HG03342 (cell line): Measurements from ENCODE around the gene NCKIPSD.
"Not testable (repeated sequence)": the region's sequence is repeated elsewhere in the genome, so short reads cannot be mapped to it uniquely, and the experiment has no call there.

Experiments
- ATAC-seq: cut with Tn5 transposase; IDR thresholded peaks from one replicate; pipeline ENCODE4 v1.9.1; 2021; ENCODE audit warnings: mild to moderate bottlenecking, moderate library complexity; ENCODE audit not compliant: unreplicated experiment

The NCKIPSD gene

DNA sequence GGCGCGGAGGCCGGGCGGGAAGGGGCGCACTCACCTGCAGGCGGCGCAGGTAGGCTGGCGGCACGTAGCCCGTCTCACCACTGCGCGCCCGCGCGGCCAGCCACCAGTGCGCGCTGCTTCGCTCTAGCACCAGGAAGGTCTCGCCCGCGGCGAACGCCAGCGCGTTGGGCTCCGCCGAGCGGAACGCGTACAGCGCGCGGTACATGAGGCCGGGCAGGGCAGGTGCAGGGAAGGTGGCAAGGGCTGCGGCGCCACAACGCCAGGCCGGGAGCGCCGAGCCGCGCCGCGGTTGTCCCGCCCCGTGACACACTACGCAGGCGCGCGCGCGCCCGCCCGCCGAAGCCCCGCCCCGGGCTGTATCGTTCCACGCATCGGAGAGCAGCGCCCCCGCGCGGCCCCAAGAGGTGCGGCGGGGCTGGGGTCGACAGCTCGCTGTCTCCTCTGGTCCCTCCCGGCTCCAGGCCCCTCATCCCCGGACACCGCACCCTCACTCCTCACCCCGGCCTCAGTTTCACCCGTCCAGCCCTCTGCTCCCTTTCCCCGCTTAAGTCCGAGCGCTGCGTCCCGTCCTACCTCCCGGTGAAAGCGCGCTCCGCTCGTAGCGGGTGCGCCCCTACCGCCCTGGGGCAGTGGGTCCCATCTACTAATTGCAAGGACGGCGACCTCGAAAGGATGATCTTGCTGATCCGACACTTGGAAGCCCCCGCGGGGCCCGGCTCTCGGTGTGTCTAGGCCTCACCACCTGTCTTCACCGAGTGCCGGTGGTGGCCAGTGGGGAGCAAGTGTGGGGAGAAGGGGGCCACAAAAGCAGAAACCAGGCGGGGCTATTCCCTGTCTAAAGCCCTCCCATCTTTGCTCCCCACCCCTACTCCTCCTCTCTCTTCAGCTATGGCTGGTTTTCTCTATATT is at the start of gene NCKIPSD:
NCKIPSD (minus strand) TSS at position 313 of the 909 bp plus-strand sequence; CDS start at position 205, 108 bp downstream.
- peak; percentile 77 for ATAC-seq

DNA sequence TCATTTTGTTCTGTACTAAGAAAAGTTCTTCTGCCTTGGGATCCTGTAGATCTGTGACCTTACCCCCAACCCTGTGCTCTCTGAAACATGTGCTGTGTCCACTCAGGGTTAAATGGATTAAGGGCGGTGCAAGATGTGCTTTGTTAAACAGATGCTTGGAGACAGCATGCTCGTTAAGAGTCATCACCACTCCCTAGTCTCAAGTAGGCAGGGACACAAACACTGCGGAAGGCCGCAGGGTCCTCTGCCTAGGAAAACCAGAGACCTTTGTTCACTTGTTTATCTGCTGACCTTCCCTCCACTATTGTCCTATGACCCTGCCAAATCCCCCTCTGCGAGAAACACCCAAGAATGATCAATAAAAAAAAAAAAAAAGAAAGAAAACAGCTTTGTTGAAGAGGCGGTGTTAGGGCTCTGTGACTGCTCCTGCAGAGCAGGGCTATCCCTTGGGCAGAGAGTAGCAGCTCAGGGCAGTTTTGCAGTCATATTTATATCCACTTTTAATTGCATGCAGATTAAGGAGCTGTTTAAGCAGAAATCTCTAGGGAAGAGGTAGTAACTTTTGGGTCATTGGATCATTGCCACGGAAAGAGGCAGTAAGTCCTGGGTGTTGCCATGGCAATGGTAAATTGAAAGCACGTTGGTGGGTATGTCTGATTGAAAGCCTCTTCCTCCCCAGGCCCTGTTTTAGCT is 49.5 kb upstream of the NCKIPSD start:
- ATAC-seq, result not testable (repeated sequence)

DNA sequence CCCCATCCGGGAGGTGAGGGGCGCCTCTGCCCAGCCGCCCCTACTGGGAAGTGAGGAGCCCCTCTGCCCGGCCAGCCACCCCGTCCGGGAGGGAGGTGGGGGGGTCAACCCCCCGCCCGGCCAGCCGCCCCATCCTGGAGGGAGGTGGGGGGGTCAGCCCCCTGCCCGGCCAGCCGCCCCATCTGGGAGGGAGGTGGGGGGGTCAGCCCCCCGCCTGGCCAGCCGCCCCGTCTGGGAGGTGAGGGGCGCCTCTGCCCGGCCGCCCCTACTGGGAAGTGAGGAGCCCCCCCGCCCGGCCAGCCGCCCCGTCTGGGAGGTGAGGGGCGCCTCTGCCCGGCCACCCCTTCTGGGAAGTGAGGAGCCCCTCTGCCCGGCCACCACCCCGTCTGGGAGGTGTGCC is 48.8 kb upstream of the NCKIPSD start:
- ATAC-seq, result not testable (repeated sequence)

DNA sequence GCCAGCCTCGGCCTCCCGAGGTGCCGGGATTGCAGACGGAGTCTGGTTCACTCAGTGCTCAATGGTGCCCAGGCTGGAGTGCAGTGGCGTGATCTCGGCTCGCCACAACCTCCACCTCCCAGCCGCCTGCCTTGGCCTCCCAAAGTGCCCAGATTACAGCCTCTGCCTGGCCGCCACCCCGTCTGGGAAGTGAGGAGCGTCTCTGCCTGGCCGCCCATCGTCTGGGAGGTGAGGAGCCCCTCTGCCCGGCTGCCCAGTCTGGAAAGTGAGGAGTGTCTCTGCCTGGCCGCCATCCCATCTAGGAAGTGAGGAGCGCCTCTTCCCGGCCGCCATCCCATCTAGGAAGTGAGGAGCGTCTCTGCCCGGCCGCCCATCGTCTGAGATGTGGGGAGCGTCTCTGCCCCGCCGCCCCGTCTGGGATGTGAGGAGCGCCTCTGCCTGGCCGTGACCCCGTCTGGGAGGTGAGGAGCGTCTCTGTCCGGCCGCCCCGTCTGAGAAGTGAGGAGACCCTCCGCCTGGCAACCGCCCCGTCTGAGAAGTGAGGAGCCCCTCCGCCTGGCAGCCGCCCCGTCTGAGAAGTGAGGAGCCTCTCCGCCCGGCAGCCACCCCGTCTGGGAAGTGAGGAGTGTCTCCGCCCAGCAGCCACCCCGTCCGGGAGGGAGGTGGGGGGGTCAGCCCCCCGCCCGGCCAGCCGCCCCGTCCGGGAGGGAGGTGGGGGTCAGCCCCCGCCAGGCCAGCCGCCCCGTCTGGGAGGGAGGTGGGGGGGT is 48.2 kb upstream of the NCKIPSD start:
- ATAC-seq, result not testable (repeated sequence)

DNA sequence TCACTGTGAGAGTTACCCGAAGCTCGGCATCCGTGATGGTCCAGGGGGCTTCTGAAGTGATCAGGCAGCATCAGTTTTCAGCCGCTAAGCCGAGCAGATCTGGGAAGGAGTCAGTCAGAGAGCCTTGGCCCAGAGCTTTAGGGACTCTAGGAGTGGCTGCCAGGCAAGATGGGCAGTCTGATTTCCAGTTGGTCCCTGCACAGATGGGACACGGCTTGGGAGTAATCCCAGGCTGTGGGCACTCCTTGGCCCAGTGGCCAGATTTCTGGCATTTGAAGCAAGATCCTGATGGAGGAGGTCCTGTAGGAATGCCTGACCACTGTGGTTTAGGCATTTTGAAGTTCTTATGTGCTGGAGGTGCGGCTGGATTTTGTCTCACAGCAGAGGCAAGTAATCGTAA is 41.8 kb upstream of the NCKIPSD start:
- no peak for ATAC-seq

DNA sequence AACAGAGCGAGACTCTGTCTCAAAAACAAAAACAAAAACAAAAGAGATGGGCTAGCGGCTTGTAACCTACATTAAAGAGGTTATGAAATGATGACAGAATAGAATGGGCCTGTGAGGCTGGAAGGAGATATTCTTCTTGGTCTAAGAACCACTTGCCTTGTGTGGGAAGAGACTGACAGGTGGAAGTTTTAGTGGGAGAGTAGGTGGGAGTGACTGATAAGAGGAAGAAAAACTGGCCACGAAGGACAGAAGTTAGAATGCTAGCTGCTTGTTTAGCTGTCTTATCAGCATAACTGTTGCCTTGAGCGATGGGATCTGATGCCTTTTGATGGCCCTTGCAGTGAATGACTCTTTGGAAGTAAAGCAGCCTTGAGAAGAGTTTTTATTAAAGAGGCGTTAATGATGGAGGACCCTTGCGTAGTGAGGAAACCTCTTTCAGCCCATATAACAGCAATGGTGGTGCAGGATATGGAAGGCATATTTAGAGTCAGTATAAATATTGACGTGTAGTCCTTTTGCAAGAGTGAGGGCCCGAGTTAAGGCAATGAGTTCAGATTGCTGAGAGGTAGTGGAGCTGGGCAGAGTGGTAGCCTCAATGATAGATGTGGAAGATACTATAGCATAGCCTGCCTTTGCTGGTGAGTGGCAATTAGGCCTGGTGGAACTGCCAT is 39.6 kb upstream of the NCKIPSD start:
- ATAC-seq, result not testable (repeated sequence)

DNA sequence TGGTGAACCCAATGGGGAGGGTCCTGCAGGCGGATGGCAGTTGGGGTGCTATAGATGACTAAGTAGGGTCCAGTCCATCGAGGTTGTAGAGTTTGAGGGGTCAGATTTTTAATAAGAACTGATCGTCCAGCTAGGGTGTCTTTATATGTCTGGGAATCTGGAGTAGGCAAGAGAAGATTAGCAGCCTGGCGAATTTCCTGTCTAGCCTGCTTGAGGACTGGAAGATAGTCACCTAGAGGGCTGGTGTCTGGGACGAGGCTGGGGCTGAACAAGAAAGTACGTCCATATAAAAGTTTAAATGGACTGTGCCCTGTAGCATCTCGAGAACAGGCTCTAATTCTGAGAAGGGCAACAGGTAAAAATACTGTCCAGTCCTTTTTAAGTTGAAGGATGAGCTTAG is 38.0 kb upstream of the NCKIPSD start:
- no peak for ATAC-seq

DNA sequence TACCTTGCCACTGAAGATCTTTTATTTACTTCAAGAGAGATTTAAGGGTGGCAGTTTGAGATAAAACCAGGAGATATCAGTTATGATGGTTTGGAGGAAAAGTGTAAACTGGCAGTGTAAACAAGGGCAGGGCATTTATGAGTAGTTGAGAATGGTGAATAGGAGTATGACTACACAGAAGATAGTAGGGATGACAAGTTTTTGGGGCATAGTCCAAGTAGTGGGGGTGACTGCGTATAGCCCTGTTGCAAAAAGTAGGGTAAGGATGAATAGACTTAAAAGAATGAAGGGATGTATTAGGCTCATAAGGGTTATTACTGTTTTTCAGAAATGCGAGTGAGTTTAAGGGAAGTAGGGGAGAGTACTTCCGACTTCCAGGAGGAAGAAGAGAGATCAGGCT is 37.6 kb upstream of the NCKIPSD start:
- ATAC-seq, result not testable (repeated sequence)

DNA sequence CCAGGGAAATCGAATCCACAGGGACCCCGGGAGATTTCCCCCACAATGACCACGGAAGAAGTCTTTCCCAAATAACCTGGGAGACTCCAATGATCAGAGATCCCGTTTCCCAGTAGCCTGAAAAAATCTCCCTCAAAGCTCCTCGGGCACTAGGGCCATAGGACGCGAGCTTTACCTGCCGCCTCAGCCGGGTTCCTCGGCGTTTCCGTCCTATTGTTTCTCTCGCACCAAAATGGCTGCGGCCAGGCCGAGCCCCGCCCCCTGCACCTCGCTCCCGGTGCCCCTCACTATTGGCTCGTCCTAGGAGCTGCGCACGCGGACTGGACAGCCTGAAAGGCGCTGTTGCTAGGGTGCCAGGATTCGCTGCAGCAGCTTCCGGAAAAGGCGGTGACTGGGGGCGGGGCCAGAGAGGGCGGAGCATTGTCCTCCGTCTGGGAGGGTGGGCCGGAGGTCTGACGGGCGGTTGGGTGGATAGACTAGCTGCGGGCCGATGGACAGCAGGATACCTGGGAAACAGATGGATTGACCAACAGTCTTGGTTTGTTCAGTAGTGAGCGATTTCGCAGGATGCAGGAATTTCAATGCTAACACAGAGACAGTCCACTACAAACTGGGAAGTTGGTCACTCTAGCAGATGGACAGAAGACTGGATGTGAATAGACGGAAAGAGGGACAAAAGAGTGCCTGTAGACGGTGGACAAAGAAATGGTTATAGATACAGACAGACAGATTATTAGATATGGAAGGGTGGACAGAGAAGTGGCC is 31.4 kb upstream of the NCKIPSD start, which contains the start of gene IP6K2:
IP6K2 (minus strand) TSS at position 240 of the 765 bp plus-strand sequence. CDS start 21,930 bp downstream, outside the sequence.
- ATAC-seq, result peak; percentile 97

DNA sequence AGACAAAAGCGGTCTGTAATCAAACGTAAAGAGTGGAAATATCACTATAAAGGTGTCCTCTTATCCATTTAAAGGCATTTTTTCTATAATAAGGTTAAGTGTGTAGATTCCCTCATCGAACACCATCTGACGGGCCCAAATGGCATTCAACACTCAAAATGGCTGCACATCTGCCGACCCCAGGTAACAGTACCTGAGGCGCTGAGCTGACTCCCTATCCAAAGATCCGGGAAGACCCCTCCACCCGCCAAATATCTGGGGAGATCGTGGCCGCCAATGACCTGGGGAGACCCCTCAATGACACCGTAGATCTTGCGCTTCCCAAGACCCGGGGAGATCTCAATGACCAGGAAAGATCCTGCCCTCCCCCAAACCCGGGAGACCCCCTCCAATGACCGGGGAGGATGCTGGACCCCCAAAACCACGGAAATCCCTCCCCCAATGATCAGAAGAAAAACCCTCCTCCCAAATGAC is 30.8 kb upstream of the NCKIPSD start:
- ATAC-seq, result no peak

DNA sequence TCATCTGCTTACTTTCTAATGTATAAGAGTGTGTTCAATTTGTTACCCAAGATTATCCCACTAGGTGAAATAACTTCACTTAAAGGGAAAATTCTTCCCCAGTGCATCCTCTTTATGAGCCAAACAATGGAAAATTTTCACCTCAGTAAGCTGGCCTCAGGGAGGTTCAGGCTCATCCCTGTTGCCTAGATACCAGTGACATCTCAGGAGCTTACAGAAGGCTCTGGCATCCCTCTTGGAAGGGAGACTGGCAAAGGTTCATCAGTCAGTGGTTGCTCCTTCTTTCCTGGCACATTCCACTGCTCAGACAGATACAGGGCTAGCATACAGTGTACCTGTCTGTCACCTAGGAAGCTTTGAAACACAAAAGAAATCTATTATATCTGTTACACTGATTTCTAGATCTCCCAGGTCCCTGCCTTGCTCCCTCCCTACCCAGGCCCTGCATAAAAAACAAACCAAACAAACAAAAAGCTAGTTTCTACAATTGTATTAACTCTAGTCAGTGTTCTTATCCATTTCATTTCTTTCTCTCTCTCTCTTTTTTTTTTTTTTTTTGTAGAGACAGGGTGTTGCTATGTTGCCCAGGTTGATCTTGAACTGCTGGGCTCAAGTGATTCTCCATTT is 29.6 kb upstream of the NCKIPSD start:
- no peak for ATAC-seq

DNA sequence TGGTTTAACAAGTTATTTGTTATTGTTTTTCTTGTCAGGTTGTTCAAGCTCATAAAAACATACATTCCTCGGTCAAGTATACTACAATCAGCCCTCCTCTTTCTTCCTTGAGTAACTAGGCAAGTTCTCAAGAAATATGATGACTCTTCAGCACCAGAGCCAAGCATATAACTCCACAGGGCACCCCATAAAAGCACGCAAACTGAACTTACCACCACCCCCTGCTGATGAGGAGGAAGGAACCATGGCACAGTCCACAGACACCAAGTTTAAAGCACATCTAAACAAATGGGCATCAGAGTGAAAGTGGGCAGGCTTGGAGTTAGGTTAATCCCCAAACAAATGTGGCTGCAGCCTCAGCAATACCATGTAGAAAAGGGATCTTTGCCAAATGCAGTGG is 26.0 kb upstream of the NCKIPSD start:
- no peak for ATAC-seq

DNA sequence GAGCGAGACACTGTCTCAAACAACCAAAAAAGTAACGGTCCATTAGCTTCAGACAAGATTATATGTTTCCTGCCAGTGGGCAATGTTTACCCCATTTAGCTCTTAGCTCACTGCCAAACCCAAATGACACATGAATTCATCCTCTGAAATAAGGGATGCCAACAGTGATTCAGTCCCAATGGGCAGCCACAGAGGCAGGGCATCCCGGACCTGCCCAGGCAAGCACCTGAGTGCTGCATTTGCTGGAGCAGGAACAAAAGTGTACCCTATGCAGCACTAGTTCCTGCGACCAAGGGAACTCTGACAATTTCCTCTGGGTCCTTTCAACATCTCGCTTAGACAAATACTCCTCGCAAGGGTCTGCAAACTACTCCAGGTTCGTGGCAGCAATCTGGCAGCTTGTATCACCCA is 23.3 kb upstream of the NCKIPSD start:
- no peak for ATAC-seq

DNA sequence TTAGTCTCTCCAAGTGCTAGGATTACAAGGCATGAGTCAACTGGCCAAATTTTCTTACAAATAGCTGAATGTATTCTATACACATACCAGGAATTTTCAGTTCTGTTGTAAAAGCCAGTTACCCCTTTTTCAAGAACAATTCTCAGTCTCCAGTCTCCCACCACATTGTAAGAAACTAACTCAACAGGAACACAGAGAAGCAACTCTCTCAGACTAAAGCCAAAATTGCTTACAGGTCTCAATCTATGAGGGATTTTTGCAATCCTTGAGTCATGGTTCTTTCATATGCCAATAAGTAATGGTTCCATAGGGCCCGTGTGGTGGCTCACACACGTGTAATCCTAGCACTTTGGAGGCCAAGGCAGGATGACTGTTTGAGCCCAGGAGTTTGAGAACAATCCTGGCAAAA is 22.8 kb upstream of the NCKIPSD start:
- no peak for ATAC-seq

DNA sequence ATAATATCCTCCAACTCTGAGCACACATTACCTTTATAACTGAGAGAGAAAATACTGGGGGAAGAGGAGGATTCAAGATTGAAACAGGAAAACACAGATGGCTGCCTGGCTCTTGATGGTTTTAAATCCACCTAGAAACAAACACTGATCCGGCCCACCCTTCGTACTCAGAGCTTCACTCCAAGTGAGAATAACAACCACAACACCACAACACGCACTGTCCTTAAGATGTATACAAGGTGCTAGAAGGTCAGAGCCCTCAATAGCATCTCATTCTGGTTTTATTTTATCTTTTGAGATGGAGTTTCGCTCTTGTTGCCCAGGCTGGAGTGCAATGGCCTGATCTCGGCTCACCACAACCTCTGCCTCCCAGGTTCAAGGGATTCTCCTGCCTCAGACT is 21.4 kb upstream of the NCKIPSD start:
- ATAC-seq, result no peak

DNA sequence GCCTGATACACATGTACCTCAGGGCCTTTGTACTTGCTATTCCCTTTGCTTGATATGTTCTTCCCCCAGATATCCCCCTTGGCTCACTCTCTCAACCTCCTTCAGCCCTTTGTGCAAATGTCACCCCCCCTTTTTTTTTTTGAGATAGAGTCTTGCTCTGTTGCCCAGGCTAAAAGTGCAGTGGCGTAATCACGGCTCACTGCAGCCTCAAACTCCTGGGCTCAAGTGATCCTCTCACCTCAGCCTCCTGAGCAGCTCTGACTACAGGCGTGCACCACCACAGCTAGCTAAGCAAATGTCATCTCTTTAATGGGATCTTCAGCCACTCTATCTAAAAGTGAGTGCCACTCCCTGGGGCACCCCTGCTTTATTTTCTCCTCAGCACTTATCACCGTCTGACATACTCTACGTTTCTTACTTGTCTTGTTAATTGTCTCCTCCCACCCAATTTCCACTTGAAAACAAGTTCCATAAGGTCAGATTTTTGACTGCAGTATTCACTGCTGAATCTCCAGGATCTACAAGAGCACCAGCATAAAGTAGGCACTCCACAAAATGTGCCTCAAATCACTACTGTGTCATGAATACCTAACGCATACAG is 16.7 kb upstream of the NCKIPSD start:
- ATAC-seq, result no peak

DNA sequence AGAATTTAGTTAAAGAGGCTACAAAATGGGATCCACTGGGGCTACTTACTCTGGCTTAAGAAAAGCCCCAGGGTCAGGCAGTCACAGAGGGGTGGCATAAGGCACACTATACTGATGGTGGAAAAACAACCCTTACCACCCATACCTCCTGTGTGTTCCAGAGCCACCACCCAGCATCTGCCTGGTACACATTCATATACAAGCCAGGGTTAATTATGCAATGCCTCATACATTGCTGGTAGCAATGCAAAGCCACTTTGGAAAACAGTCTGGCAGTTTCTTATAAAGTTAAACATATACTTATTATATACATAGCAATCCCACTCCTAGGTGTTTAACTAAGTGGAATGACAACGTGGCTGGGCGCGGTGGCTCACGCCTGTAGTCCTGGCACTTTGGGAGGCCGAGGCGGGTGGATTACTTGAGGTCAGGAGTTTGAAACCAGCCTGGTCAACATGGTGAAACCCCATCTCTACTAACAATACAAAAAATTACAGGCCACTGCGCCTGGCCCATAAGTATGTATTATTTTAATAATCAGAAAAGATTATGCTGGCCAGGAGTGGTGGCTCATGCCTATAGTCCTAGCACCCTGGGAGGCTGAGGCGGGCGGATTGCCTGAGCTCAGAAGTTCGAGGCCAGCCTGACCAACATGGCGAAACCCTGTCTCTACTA is 15.2 kb upstream of the NCKIPSD start:
- no peak for ATAC-seq

DNA sequence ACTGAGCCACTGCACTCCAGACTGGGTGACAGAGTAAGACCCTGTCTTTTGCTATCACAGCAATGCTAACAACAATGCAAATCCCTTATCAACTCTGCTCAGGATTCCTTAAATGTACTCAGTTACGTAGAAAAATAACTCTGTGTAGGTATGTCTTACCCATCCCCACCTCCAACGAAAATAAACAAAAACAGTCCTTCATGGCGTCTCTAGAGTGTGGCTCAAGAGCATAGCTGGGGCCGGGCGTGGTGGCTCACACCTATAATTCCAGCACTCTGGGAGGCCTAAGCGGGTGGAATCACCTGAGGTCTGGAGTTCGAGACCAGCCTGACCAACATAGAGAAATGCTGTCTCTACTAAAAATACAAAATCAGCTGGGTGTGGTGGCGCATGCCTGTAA is 13.2 kb upstream of the NCKIPSD start:
- no peak for ATAC-seq
